Liver (tissue), 3 donors: ENCODE data around the gene PACS1.

Experiments used
- FOXA1 ChIP-seq: IDR thresholded peaks from 2 replicates; pipeline ENCODE4 v1.6.1; 2016; ENCODE audit warnings: antibody characterized with exemption
- GABPA ChIP-seq, 2 donors: IDR thresholded peaks in 1 of 2; conservative IDR thresholded peaks in 1 of 2; 2 replicates each; pipeline ENCODE4 v1.6.1; 2016; ENCODE audit warnings: antibody characterized with exemption in 2 of 2, mild to moderate bottlenecking in 1 of 2, moderate library complexity in 1 of 2
- HNF4G ChIP-seq: IDR thresholded peaks from 2 replicates; pipeline ENCODE4 v1.6.1; 2016; ENCODE audit warnings: antibody characterized with exemption
- JUND ChIP-seq, 2 donors: IDR thresholded peaks; 2 replicates each; pipeline ENCODE4 v1.6.1; 2016; ENCODE audit warnings: antibody characterized with exemption in 2 of 2
- MAX ChIP-seq: IDR thresholded peaks from 2 replicates; pipeline ENCODE4 v1.6.1; 2016; ENCODE audit warnings: antibody characterized with exemption
- NR2F2 ChIP-seq: IDR thresholded peaks from 2 replicates; pipeline ENCODE4 v1.6.1; 2016; ENCODE audit warnings: antibody characterized with exemption
- RAD21 ChIP-seq, 2 donors: IDR thresholded peaks; 2 replicates each; pipeline ENCODE4 v1.6.1; 2016; ENCODE audit warnings: antibody characterized with exemption in 2 of 2, mild to moderate bottlenecking in 2 of 2
- RXRA ChIP-seq, 2 donors: IDR thresholded peaks; 2 replicates each; pipeline ENCODE4 v1.6.1; 2017 to 2018; ENCODE audit warnings: antibody characterized with exemption in 2 of 2, mild to moderate bottlenecking in 1 of 2
- SP1 ChIP-seq: IDR thresholded peaks from 2 replicates; pipeline ENCODE4 v1.6.1; 2018; ENCODE audit warnings: antibody characterized with exemption, mild to moderate bottlenecking
- TAF1 ChIP-seq: conservative IDR thresholded peaks from 2 replicates; pipeline ENCODE4 v1.6.1; 2016; ENCODE audit warnings: antibody characterized with exemption, mild to moderate bottlenecking
- YY1 ChIP-seq: IDR thresholded peaks from 2 replicates; pipeline ENCODE4 v1.6.1; 2016; ENCODE audit warnings: antibody characterized with exemption, mild to moderate bottlenecking
- TF ChIP-seq, protein P1 (sequence below): IDR thresholded peaks from 2 replicates; pipeline ENCODE4 v1.6.1; 2016; ENCODE audit warnings: antibody characterized with exemption, mild to moderate bottlenecking
- TF ChIP-seq, protein P2 (sequence below): fragments of 150-350 bp; IDR thresholded peaks from 2 replicates; pipeline ENCODE4 v1.5.1; 2017; ENCODE audit warnings: improper control_type of control experiment, low read depth, low read length; ENCODE audit not compliant: missing input control
- donor health status: healthy.
- donor health status: healthy.

- TF ChIP-seq, protein P1, sequence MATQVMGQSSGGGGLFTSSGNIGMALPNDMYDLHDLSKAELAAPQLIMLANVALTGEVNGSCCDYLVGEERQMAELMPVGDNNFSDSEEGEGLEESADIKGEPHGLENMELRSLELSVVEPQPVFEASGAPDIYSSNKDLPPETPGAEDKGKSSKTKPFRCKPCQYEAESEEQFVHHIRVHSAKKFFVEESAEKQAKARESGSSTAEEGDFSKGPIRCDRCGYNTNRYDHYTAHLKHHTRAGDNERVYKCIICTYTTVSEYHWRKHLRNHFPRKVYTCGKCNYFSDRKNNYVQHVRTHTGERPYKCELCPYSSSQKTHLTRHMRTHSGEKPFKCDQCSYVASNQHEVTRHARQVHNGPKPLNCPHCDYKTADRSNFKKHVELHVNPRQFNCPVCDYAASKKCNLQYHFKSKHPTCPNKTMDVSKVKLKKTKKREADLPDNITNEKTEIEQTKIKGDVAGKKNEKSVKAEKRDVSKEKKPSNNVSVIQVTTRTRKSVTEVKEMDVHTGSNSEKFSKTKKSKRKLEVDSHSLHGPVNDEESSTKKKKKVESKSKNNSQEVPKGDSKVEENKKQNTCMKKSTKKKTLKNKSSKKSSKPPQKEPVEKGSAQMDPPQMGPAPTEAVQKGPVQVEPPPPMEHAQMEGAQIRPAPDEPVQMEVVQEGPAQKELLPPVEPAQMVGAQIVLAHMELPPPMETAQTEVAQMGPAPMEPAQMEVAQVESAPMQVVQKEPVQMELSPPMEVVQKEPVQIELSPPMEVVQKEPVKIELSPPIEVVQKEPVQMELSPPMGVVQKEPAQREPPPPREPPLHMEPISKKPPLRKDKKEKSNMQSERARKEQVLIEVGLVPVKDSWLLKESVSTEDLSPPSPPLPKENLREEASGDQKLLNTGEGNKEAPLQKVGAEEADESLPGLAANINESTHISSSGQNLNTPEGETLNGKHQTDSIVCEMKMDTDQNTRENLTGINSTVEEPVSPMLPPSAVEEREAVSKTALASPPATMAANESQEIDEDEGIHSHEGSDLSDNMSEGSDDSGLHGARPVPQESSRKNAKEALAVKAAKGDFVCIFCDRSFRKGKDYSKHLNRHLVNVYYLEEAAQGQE, result no peak
- TF ChIP-seq, protein P2, sequence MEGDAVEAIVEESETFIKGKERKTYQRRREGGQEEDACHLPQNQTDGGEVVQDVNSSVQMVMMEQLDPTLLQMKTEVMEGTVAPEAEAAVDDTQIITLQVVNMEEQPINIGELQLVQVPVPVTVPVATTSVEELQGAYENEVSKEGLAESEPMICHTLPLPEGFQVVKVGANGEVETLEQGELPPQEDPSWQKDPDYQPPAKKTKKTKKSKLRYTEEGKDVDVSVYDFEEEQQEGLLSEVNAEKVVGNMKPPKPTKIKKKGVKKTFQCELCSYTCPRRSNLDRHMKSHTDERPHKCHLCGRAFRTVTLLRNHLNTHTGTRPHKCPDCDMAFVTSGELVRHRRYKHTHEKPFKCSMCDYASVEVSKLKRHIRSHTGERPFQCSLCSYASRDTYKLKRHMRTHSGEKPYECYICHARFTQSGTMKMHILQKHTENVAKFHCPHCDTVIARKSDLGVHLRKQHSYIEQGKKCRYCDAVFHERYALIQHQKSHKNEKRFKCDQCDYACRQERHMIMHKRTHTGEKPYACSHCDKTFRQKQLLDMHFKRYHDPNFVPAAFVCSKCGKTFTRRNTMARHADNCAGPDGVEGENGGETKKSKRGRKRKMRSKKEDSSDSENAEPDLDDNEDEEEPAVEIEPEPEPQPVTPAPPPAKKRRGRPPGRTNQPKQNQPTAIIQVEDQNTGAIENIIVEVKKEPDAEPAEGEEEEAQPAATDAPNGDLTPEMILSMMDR, result no peak
- TF ChIP-seq YY1 (no peak), MAX (no peak), TAF1 (no peak), GABPA (IDR thresholded peaks at IDR 0.05 in 1 of 2, conservative IDR thresholded peaks at IDR 0.05 in 1 of 2) (no peak), FOXA1 (no peak), RAD21 (IDR thresholded peaks at IDR 0.05) (no peak), JUND (IDR thresholded peaks at IDR 0.05) (no peak), HNF4G (no peak), RXRA (IDR thresholded peaks at IDR 0.05) (peak; percentile 42 to 56), NR2F2 (no peak), SP1 (peak; percentile 42)
These were observed 125.8 kb downstream of the PACS1 start for GRCh38 chr11:66195867-66196266.
